ENCODE data around the gene IGSF8. TPM values are rescaled to one million over a fixed set of nuclear protein-coding genes. Genes with fewer than 3 reads are reported as not detected.
A peak's percentile ranks its signal among the peaks of the same experiment; 100 is the strongest.

IGSF8 gene
- total RNA-seq, 1 experiment from 2014 or later: 22.4 TPM

DNA sequence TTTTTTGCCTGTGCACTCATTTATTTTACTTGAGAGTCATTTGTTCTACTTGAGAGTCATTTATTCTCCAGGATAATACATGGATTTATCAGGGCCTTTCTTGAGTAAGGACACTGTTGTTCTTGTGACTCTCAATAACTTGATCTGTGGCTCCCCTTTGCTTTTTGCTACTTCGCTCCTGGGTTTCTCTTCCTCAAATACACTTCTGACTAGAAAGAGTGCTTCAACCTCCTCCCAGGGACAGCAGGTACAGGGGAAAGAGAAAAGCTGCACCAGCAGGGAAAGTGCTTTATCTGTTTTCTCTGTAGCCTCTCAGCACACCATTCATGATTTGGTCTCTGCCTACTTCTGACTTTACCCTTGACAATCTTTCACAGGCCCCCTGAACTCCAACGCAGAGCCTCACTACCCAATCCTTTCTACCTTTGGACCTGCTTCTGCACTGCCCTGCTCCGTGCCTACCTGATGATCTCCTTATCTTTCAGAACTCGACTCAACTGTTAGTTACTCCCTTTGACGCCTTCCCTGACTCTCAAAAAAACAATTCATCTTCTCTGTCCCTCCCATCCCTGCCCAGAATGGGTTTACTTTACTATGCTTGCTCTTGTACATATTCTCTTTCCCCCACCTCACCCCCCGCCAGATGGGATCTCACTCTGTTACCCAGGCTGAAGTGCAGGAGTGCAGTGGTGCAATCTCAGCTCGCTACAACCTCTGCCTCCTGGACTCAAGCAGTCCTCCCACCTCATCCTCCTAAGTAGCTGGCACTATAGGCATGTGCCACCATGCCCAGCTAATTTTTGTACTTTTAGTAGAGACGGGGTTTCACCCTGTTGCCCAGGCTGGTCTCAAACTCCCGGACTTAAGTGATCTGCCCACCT lies 51.1 kb downstream of the IGSF8 start:
- DNase-seq (ENCODE audit: extremely low read depth, low read depth): no peak

- peak; percentile 46 for DNase-seq (ENCODE audit: extremely low read depth, low read depth)
These were observed 51.8 kb downstream of the IGSF8 start for GRCh38 chr1:160046494-160047110.

GRCh38 chr1:160045653-160046052 lies 52.8 kb downstream of the IGSF8 start:
- DNase-seq (ENCODE audit: extremely low read depth, low read depth): no peak

- DNase-seq (ENCODE audit: extremely low read depth, low read depth): no peak
These were observed 54.9 kb downstream of the IGSF8 start for GRCh38 chr1:160043543-160043942.

Other genes starting within 250 kb of the IGSF8 start
- gene VSIG8, start 236.0 kb downstream of the IGSF8 start, total RNA-seq (2014; rRNA removed; shearing (Covaris generic)): 0.05 TPM in 1 of 2 replicates, not detected in the other
- gene CFAP45, start 198.5 kb downstream of the IGSF8 start, total RNA-seq (2014; rRNA removed; shearing (Covaris generic)): 0.35 TPM in 1 of 2 replicates, not detected in the other
- 137 and 138 TPM in 2 replicates for gene TAGLN2, start 173.1 kb downstream of the IGSF8 start, total RNA-seq (2014; rRNA removed; shearing (Covaris generic))
- gene IGSF9, start 153.0 kb downstream of the IGSF8 start, total RNA-seq (2014; rRNA removed; shearing (Covaris generic)): not detected in 2 replicates
- gene SLAMF9, start 144.4 kb downstream of the IGSF8 start, total RNA-seq (2014; rRNA removed; shearing (Covaris generic)): not detected in 2 replicates
- 6.9 and 7.2 TPM in 2 replicates for gene PIGM, start 66.6 kb downstream of the IGSF8 start, total RNA-seq (2014; rRNA removed; shearing (Covaris generic))
- gene KCNJ10, start 28.5 kb downstream of the IGSF8 start, total RNA-seq (2014; rRNA removed; shearing (Covaris generic)): not detected in 2 replicates
- gene KCNJ9, start 17.1 kb downstream of the IGSF8 start, total RNA-seq (2014; rRNA removed; shearing (Covaris generic)): not detected in 2 replicates
- 0.07 and 0.12 TPM in 2 replicates for gene ATP1A2, start 17.1 kb upstream of the IGSF8 start, total RNA-seq (2014; rRNA removed; shearing (Covaris generic))
- gene ATP1A4, start 53.0 kb upstream of the IGSF8 start, total RNA-seq (2014; rRNA removed; shearing (Covaris generic)): not detected in 2 replicates
- not detected in 2 replicates for gene CASQ1, start 92.0 kb upstream of the IGSF8 start, total RNA-seq (2014; rRNA removed; shearing (Covaris generic))
- gene PEA15, start 106.8 kb upstream of the IGSF8 start, total RNA-seq (2014; rRNA removed; shearing (Covaris generic)): 57.5 and 63.5 TPM in 2 replicates
- gene DCAF8, start 163.9 kb upstream of the IGSF8 start, total RNA-seq (2014; rRNA removed; shearing (Covaris generic)): 90.9 and 125 TPM in 2 replicates
- gene PEX19, start 186.5 kb upstream of the IGSF8 start, total RNA-seq (2014; rRNA removed; shearing (Covaris generic)): 52.1 and 53.6 TPM in 2 replicates
- gene COPA, start 244.6 kb upstream of the IGSF8 start, total RNA-seq (2014; rRNA removed; shearing (Covaris generic)): 163 and 184 TPM in 2 replicates
- 129 and 144 TPM in 2 replicates for gene NCSTN, start 244.8 kb upstream of the IGSF8 start, total RNA-seq (2014; rRNA removed; shearing (Covaris generic))